ENCODE measurements around the gene TTC9C. TPM values are rescaled to one million over a fixed set of nuclear protein-coding genes. Genes with fewer than 3 reads are reported as not detected.
"Not testable (repeated sequence)": the region's sequence is repeated elsewhere in the genome, so short reads cannot be mapped to it uniquely, and the experiment has no call there.

Gene TTC9C
- total RNA-seq, 1 donor from 2014 or later, result 40.8 TPM

DNA sequence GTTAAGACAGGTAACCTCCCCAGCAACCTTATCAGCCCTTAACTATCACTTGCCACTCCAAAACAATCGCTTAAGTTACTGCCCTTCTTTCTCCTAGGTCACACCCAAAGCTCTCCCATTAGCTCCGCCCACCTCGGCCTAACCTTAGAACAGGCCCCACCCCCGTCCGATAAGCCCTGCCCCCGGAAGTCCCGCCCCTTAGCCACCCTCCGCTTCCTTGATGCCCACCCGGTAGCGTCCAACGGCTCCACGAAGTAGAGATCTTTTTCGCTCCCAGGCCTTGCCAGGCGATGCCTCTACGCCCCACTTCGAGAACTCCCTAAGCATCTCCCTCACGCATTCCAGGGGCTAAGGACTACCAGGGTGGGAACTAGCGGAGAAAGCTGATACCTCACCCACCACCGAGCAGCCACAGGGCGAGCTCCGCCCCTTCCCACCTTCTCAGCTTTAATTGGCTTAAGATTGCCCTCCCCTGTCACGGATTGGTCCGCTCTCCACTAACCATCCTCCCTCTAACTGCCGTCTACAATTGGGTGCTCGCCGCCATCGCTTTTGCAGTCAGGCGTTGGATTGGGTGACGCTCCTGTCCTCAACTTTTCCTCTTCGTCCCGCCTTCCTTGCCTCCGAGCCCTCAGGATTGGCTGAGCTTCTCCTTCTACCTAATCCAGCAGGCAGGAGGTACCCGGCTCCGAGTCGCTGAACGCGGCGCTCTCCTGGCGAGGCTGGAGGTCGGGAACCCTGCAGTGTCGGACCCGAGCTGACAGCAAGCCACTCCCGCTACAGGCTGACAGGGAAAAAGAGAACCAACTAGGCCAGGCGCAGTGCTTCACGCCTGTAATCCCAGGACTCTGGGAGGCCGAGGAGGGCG is 25.7 kb downstream of the TTC9C start, which contains the start of gene ZBTB3:
ZBTB3 (minus strand) TSS at position 425 of the 868 bp plus-strand sequence. CDS start 496 bp downstream, outside the sequence.
- Mint-ChIP-seq H3K4me3 (ENCODE audit: low read depth) (peak within 1 kb of the TSS; percentile 100), H3K9me3 (ENCODE audit: low read depth) (no peaks in the 10 kb centered on the region), H3K27me3 (no peaks in the 10 kb centered on the region), H3K27ac (peak within 1 kb of the TSS; percentile 96), H3K4me1 (ENCODE audit: low read depth) (peaks cover 13% of the 10 kb centered on the region), H3K36me3 (ENCODE audit: insufficient read depth) (peaks cover 6% of the 10 kb centered on the region)
- TF ChIP-seq, protein P1, sequence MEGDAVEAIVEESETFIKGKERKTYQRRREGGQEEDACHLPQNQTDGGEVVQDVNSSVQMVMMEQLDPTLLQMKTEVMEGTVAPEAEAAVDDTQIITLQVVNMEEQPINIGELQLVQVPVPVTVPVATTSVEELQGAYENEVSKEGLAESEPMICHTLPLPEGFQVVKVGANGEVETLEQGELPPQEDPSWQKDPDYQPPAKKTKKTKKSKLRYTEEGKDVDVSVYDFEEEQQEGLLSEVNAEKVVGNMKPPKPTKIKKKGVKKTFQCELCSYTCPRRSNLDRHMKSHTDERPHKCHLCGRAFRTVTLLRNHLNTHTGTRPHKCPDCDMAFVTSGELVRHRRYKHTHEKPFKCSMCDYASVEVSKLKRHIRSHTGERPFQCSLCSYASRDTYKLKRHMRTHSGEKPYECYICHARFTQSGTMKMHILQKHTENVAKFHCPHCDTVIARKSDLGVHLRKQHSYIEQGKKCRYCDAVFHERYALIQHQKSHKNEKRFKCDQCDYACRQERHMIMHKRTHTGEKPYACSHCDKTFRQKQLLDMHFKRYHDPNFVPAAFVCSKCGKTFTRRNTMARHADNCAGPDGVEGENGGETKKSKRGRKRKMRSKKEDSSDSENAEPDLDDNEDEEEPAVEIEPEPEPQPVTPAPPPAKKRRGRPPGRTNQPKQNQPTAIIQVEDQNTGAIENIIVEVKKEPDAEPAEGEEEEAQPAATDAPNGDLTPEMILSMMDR (IDR thresholded peaks at IDR 0.05; ENCODE audit: unreplicated experiment), result no peak
- peak; percentile 92 for DNase-seq (ENCODE audit: low spot score, unreplicated experiment)

DNA sequence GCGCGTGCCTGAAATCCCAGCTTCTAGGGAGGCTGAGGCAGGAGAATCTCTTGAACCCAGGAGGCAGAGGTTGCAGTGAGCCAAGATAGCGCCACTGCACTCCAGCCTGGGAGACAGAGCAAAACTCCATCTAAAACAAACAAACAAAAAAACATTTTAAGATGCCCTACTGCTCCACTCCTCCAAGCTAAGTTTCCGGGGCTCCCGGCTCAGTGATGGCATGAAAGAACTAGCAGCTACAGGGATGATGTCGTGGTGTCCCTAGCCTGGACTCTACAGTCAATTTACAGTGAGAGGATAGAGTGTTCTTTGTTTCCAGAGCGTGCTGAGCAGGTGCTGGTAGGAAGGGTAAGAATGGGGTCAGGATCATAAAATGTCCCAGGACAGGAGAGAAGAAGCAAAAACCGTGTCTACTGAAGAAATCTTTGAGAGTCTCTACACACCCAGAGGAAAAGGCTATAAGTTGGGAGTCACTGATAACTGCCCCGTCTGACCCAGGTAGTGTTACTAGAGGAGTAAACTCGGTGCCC is 26.9 kb downstream of the TTC9C start:
- no peak for DNase-seq (ENCODE audit: low spot score, unreplicated experiment)
- Mint-ChIP-seq H3K9me3 (ENCODE audit: low read depth) (no peaks in the 10 kb centered on the region), H3K4me3 (ENCODE audit: low read depth) (peak overlapping the region; percentile 33), H3K27ac (peak overlapping the region; percentile 11), H3K27me3 (no peaks in the 10 kb centered on the region), H3K36me3 (ENCODE audit: insufficient read depth) (peaks cover 3% of the 10 kb centered on the region), H3K4me1 (ENCODE audit: low read depth) (peaks cover 11% of the 10 kb centered on the region)
- TF ChIP-seq, protein P1 (IDR thresholded peaks at IDR 0.05; ENCODE audit: unreplicated experiment), result no peak

DNA sequence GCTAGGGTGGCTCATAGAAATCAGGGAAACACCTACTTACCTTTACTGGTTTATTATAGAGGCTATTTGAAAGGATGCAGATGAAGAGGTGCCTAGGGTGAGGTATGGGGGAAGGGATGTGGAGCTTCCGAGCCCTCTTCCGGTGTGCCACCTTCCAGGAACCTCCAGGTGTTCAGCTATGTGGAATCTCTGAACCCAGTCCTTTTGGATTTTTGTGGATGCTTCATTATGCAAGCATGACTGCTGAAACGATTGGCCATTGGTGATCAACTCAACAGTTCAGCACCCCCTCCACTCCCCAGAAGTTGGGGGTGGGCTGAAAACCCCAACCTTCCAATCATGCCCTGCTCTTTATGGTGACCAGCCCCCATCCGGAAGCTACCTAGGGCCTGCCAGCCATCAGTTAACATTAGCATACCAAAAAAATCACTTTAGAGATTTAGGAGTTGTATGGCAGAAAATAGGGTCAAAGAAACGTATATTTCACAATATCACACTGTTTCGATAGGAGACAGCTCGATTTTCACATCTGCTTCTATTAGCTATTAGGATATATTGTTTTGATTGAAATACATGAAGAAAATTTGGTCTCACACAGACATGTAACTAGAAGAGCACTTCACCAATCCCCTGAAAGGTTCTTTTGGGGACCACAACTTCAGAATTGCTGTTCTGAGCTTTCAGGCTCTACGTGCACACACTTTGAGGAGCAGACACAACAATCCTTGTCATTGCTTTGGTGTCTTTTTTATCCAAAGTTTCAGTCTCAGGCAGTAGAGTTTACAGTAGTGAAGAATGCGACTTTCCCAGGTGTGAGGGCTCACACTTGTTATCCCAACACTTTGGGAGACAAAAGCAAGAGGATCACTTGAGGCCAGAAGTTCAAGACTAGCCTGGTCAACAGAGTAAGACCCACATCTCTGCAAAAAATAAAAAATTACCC is 29.8 kb downstream of the TTC9C start:
- DNase-seq (ENCODE audit: low spot score, unreplicated experiment), result no peak
- TF ChIP-seq, protein P1 (IDR thresholded peaks at IDR 0.05; ENCODE audit: unreplicated experiment), result no peak
- H3K9me3 Mint-ChIP-seq (ENCODE audit: low read depth), result no peaks in the 10 kb centered on the region
- no peak overlapping the region for H3K4me3 Mint-ChIP-seq (ENCODE audit: low read depth)
- H3K36me3 Mint-ChIP-seq (ENCODE audit: insufficient read depth), result peaks cover 1% of the 10 kb centered on the region
- H3K4me1 Mint-ChIP-seq (ENCODE audit: low read depth), result peaks cover 21% of the 10 kb centered on the region
- no peak overlapping the region for H3K27ac Mint-ChIP-seq
- H3K27me3 Mint-ChIP-seq, result no peaks in the 10 kb centered on the region

DNA sequence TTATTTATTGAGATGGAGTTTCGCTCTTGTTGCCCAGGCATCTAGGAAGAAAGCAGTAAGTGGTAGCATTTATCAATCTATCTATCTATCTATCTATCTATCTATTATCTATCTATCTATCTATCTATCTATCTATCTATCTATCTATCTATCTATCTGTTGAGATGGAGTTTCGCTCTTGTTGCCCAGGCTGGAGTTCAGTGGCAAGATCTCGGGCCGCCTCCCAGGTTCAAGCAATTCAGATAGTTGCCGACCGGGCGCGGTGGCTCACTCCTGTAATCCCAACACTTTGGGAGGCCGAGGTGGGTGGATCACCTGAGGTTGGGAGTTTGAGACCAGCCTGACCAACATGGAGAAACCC is 32.6 kb downstream of the TTC9C start:
- H3K4me1 Mint-ChIP-seq (ENCODE audit: low read depth), result peaks cover 12% of the 10 kb centered on the region
- DNase-seq (ENCODE audit: low spot score, unreplicated experiment); H3K9me3 Mint-ChIP-seq (ENCODE audit: low read depth); H3K27me3 Mint-ChIP-seq; H3K36me3 Mint-ChIP-seq (ENCODE audit: insufficient read depth): not testable (repeated sequence)
- peak overlapping the region; percentile 96 for H3K4me3 Mint-ChIP-seq (ENCODE audit: low read depth)
- peak overlapping the region; percentile 41 for H3K27ac Mint-ChIP-seq

DNA sequence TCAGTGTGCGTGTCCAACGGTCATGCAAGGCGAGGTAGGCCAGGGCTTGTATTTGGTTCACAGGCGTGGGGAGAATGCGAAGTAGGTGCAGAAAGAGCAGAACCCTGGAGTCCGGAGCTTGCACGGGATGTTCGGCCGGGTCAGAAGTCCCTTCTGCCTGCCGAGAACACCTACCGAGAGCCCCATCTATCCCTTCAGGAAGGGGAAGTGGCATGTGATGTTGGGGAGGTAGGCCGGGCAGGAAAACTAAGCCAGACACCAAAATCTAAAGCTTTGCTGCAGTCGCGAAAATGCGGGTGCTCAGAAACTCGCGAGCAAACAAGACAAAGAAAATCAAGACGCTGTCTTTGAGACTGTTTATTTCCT is 42.5 kb downstream of the TTC9C start:
- TF ChIP-seq, protein P1 (IDR thresholded peaks at IDR 0.05; ENCODE audit: unreplicated experiment), result no peak
- H3K36me3 Mint-ChIP-seq (ENCODE audit: insufficient read depth), result peaks cover 10% of the 10 kb centered on the region
- H3K9me3 Mint-ChIP-seq (ENCODE audit: low read depth), result no peaks in the 10 kb centered on the region
- no peak for DNase-seq (ENCODE audit: low spot score, unreplicated experiment)
- peaks cover 8% of the 10 kb centered on the region for H3K4me1 Mint-ChIP-seq (ENCODE audit: low read depth)
- H3K27ac Mint-ChIP-seq, result peak overlapping the region; percentile 97
- peak overlapping the region; percentile 86 for H3K4me3 Mint-ChIP-seq (ENCODE audit: low read depth)
- H3K27me3 Mint-ChIP-seq, result no peaks in the 10 kb centered on the region

All from progenitor cell of endocrine pancreas (in vitro differentiated cells).